Pulmonary artery endothelial cell (primary cell): ENCODE results near the gene ATP6V0E2. TPM values are rescaled to one million over a fixed set of nuclear protein-coding genes. Genes with fewer than 3 reads are reported as not detected.

Source experiments
- total RNA-seq: library from RNA; depleted of rRNA; stranded (reverse); fragments of >200 nt; gene quantifications from 2 replicates; pipeline ENCODE4 v1.2.3, GENCODE V29; 2014

The ATP6V0E2 gene
- total RNA-seq, 1 donor from 2014 or later: 20.8 TPM

Other genes with a start within 250 kb of the ATP6V0E2 start
- 2.3 and 2.7 TPM in 2 replicates for gene ZNF467, start 100.4 kb upstream of the ATP6V0E2 start, total RNA-seq
- 7.0 and 7.1 TPM in 2 replicates for gene ZNF862, start 35.6 kb upstream of the ATP6V0E2 start, total RNA-seq